Endothelial cell of umbilical vein (primary cell): ENCODE results near the gene FAM180A. TPM values are rescaled to one million over a fixed set of nuclear protein-coding genes. Genes with fewer than 3 reads are reported as not detected.

Experiments used
- BruUV-seq: library from RNA; stranded (reverse); fragments of 400-500 nt; replicated peaks from 2 replicates; lab custom pipeline; 2021; lab: Mats Ljungman, UMichigan
- CTCF ChIA-PET: fragments of 300-600, 350-600 bp; sonication (Branson Sonifier 250); formaldehyde crosslinking; loops from one replicate; lab custom pipeline; 2021; ENCODE audit warnings: antibody characterized with exemption, inconsistent platforms; lab: Charles Lee
- POLR2A ChIA-PET: fragments of 300-600, 350-600 bp; sonication (Branson Sonifier 250); formaldehyde crosslinking; loops from one replicate; lab custom pipeline; 2021; ENCODE audit warnings: antibody characterized with exemption, inconsistent platforms; lab: Charles Lee
- DNase-seq: peaks from one replicate; pipeline ENCODE4 v3.0.0-alpha.2; 2011; ENCODE audit warnings: low read depth, low spot score
- FAIRE-seq: peaks from 2 replicates; lab custom pipeline; 2011; peaks lifted over from hg19 to GRCh38; lab: Jason Lieb, UNC
- H2AFZ ChIP-seq: 2 replicates; pipeline ENCODE4 v1.6.0; 2012; ENCODE audit warnings: low read depth, low read length, control low read depth, inconsistent platforms
- H3K27ac ChIP-seq: 2 replicates; pipeline ENCODE4 v1.5.1; 2011; ENCODE audit warnings: low read depth, mild to moderate bottlenecking, control low read depth, low read length, moderate library complexity; ENCODE audit not compliant: insufficient read depth
- H3K27me3 ChIP-seq, 2 experiments: 2 replicates each; pipeline versions ENCODE4 v1.6.0 to v1.6.1; 2011; ENCODE audit warnings: low read length in 2 of 2, mixed read lengths in 1 of 2; ENCODE audit not compliant: control insufficient read depth in 2 of 2, insufficient read depth in 2 of 2
- H3K36me3 ChIP-seq, 2 experiments: 2 replicates in 1 of 2; 3 replicates in 1 of 2; pipeline ENCODE4 v1.5.1; 2011; ENCODE audit warnings: low read length in 2 of 2, mild to moderate bottlenecking in 1 of 2, moderate library complexity in 1 of 2; ENCODE audit not compliant: control insufficient read depth in 2 of 2, insufficient read depth in 2 of 2; ENCODE audit errors: extremely low read depth in 1 of 2
- H3K4me1 ChIP-seq: 3 replicates; pipeline ENCODE4 v1.5.1; 2011; ENCODE audit warnings: mild to moderate bottlenecking, low read length; ENCODE audit not compliant: control insufficient read depth, insufficient read depth; ENCODE audit errors: extremely low read depth
- H3K4me2 ChIP-seq: 2 replicates; pipeline ENCODE4 v1.6.1; 2011; ENCODE audit warnings: low read length, control low read depth, mixed read lengths; ENCODE audit not compliant: insufficient read depth
- H3K4me3 ChIP-seq, 3 experiments: fragments of 200-600 bp in 1 of 3; sonication (generic), shearing (Covaris generic) in 1 of 3; replicated peaks in 1 of 3; 2 replicates each; pipeline ENCODE4 v1.5.1; 2011 to 2016; ENCODE audit warnings: control low read depth in 3 of 3, low read length in 3 of 3, mild to moderate bottlenecking in 2 of 3, inconsistent platforms in 1 of 3, low read depth in 1 of 3, moderate library complexity in 1 of 3; ENCODE audit not compliant: insufficient read depth in 1 of 3
- H3K79me2 ChIP-seq: 2 replicates; pipeline ENCODE4 v1.6.0; 2012; ENCODE audit warnings: low read length, inconsistent platforms; ENCODE audit not compliant: control insufficient read depth, insufficient read depth
- H3K9ac ChIP-seq: replicated peaks from 2 replicates; pipeline ENCODE3; 2011; ENCODE audit warnings: low read length, control low read depth; ENCODE audit not compliant: insufficient read depth; ENCODE audit errors: extremely low read depth
- H3K9me1 ChIP-seq: replicated peaks from 3 replicates; pipeline ENCODE4 v1.6.0; 2011; ENCODE audit warnings: mild to moderate bottlenecking, low read length; ENCODE audit not compliant: control insufficient read depth, insufficient read depth; ENCODE audit errors: extremely low read depth
- H3K9me3 ChIP-seq: replicated peaks from 2 replicates; pipeline ENCODE4 v1.5.1; 2012; ENCODE audit warnings: low read length, inconsistent platforms; ENCODE audit not compliant: control insufficient read depth, insufficient read depth
- H4K20me1 ChIP-seq: replicated peaks from 2 replicates; pipeline ENCODE3; 2011; ENCODE audit warnings: mild to moderate bottlenecking, low read length; ENCODE audit not compliant: control insufficient read depth, insufficient read depth; ENCODE audit errors: extremely low read depth
- EZH2 ChIP-seq: IDR thresholded peaks from 2 replicates; pipeline ENCODE4 v1.6.1; 2012; ENCODE audit warnings: borderline replicate concordance, low read depth, mild to moderate bottlenecking, moderate library complexity, low read length, inconsistent platforms; ENCODE audit not compliant: severe bottlenecking
- FOS ChIP-seq: IDR thresholded peaks from 2 replicates; pipeline ENCODE4 v1.6.1; 2011; ENCODE audit warnings: mild to moderate bottlenecking, low read length, moderate library complexity, borderline replicate concordance; ENCODE audit not compliant: insufficient read depth
- GATA2 ChIP-seq: IDR thresholded peaks from 2 replicates; pipeline ENCODE4 v1.7.0; 2011; ENCODE audit warnings: low read depth, mild to moderate bottlenecking, moderate library complexity, mixed read lengths, low read length; ENCODE audit not compliant: insufficient read length, insufficient read depth
- JUN ChIP-seq: IDR thresholded peaks from 2 replicates; pipeline ENCODE4 v1.6.1; 2011; ENCODE audit warnings: borderline replicate concordance, low read depth; ENCODE audit not compliant: insufficient read length, insufficient read depth
- MYC ChIP-seq: IDR thresholded peaks from one replicate; pipeline ENCODE4 v1.6.1; 2011; ENCODE audit warnings: mild to moderate bottlenecking, low read depth, low read length
- POLR2A ChIP-seq: IDR thresholded peaks from 2 replicates; pipeline ENCODE4 v1.6.1; 2012; ENCODE audit warnings: low read depth, mild to moderate bottlenecking, control low read depth, low read length
- POLR2AphosphoS5 ChIP-seq: IDR thresholded peaks from 2 replicates; pipeline ENCODE4 v1.6.1; 2012; ENCODE audit warnings: low read depth, mild to moderate bottlenecking, control low read depth, low read length, moderate library complexity; ENCODE audit not compliant: insufficient read depth
- dilution Hi-C: fragments of 300-500 bp; cut with MboI; formaldehyde crosslinking; loops from one replicate; pipeline ENCODE4 v1.15.0; 2019; ENCODE audit warnings: low sequenced_read_pairs; ENCODE audit not compliant: extremely low pct_ligation_motif_present
- intact Hi-C: fragments of 100-400 bp; cut with micrococcal nuclease; formaldehyde crosslinking; loops from one replicate; pipeline ENCODE4 v1.10.0; 2022
- polyA plus RNA-seq, 4 experiments: library from polyadenylated mRNA; depleted of rRNA in 3 of 4; stranded (reverse) in 3 of 4; unstranded in 1 of 4; fragments of >200 nt; gene quantifications; 2 replicates each; pipeline versions ENCODE4 v1.2.1 to v1.2.3, GENCODE V29; 2011 to 2012; ENCODE audit warnings: missing spikeins in 1 of 4
- total RNA-seq: library from RNA; stranded (reverse); gene quantifications from 2 replicates; pipeline ENCODE4 v1.2.3, GENCODE V29; 2021
- TF ChIP-seq, protein P1 (sequence below): IDR thresholded peaks from 2 replicates; pipeline ENCODE4 v1.6.1; 2011; ENCODE audit not compliant: insufficient read depth, insufficient read length
- TF ChIP-seq, protein P2 (sequence below), 2 donors: IDR thresholded peaks; 1 replicate in 1 of 2; 2 replicates in 1 of 2; pipeline ENCODE4 v1.5.1; 2011; ENCODE audit warnings: low read length in 2 of 2, mild to moderate bottlenecking in 2 of 2, moderate library complexity in 2 of 2, control low read depth in 1 of 2, inconsistent platforms in 1 of 2, low read depth in 1 of 2; ENCODE audit not compliant: insufficient read depth in 1 of 2; ENCODE audit errors: extremely low read depth in 1 of 2

FAM180A gene
- total and polyA plus RNA-seq, 2 donors (not counting 3 experiments of a cell fraction or from before 2014, with no cell fraction given) = not detected

DNA sequence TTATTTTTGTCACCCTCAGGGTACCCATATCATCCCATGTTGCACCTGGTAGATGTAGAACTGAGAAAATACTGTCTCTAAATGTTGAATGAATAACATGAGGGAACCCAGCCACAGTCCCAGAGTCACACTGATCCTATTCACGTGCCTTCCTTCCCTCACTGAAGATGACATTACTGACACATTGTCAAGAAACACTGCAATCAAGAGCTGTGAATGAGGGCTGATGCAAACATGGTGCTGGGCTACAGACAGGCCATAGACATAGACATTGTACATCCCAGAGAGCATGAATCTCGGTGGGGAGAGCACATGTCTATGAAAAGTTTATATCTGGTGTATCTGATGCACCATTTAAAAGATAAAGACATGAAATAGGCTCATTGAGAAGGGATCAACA is 30.4 kb downstream of the FAM180A start:
- Histone ChIP-seq H3K4me2 (no peak overlapping the region), H3K27me3 (no peaks in the 10 kb centered on the region), H3K79me2 (no peaks in the 10 kb centered on the region), H3K36me3 (no peaks in the 10 kb centered on the region), H3K4me3 (no peak overlapping the region), H2AFZ (no peak overlapping the region), H3K9me1 (no peaks in the 10 kb centered on the region), H3K4me1 (peaks cover 3% of the 10 kb centered on the region), H3K9ac (no peak overlapping the region), H3K27ac (no peak overlapping the region), H3K9me3 (no peaks in the 10 kb centered on the region), H4K20me1 (no peaks in the 10 kb centered on the region)
- FAIRE-seq = no peak
- dilution Hi-C loops = no loop called here
- BruUV-seq = no TSS peak
- intact Hi-C loops = no loop called here
- ChIA-PET CTCF (no interaction called here), POLR2A (no interaction called here)
- no peak for TF ChIP-seq POLR2AphosphoS5
- TF ChIP-seq JUN = no peak
- TF ChIP-seq, protein P1, sequence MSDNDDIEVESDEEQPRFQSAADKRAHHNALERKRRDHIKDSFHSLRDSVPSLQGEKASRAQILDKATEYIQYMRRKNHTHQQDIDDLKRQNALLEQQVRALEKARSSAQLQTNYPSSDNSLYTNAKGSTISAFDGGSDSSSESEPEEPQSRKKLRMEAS = no peak
- no peak for TF ChIP-seq MYC
- no peak for TF ChIP-seq EZH2
- TF ChIP-seq, protein P2, sequence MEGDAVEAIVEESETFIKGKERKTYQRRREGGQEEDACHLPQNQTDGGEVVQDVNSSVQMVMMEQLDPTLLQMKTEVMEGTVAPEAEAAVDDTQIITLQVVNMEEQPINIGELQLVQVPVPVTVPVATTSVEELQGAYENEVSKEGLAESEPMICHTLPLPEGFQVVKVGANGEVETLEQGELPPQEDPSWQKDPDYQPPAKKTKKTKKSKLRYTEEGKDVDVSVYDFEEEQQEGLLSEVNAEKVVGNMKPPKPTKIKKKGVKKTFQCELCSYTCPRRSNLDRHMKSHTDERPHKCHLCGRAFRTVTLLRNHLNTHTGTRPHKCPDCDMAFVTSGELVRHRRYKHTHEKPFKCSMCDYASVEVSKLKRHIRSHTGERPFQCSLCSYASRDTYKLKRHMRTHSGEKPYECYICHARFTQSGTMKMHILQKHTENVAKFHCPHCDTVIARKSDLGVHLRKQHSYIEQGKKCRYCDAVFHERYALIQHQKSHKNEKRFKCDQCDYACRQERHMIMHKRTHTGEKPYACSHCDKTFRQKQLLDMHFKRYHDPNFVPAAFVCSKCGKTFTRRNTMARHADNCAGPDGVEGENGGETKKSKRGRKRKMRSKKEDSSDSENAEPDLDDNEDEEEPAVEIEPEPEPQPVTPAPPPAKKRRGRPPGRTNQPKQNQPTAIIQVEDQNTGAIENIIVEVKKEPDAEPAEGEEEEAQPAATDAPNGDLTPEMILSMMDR (IDR thresholded peaks at IDR 0.05; ENCODE audit: extremely low read depth in 1 of 2, insufficient read depth in 1 of 2, low read depth in 1 of 2, low read length in 2 of 2) = no peak
- no peak for TF ChIP-seq FOS
- TF ChIP-seq GATA2 = no peak
- no peak for TF ChIP-seq POLR2A
- DNase-seq = no peak
